Astrocyte of the spinal cord (primary cell): ENCODE results near the gene FAM98A.

Experiments used
- DNase-seq: peaks from one replicate; pipeline ENCODE4 v3.0.0; 2011; ENCODE audit warnings: low read depth, low spot score
- H3K4me3 ChIP-seq: 2 replicates; pipeline ENCODE4 v1.5.1; 2011; ENCODE audit warnings: low read depth, mild to moderate bottlenecking, low read length, moderate library complexity
- in situ Hi-C: cut with HindIII; loops from 2 replicates; pipeline ENCODE4 v1.10.0; 2017; ENCODE audit warnings: low sequenced_read_pairs
- TF ChIP-seq, protein P1 (sequence below): IDR thresholded peaks from 2 replicates; pipeline ENCODE4 v1.5.1; 2012; ENCODE audit warnings: low read depth, mild to moderate bottlenecking, low read length, inconsistent platforms

The FAM98A gene

DNA sequence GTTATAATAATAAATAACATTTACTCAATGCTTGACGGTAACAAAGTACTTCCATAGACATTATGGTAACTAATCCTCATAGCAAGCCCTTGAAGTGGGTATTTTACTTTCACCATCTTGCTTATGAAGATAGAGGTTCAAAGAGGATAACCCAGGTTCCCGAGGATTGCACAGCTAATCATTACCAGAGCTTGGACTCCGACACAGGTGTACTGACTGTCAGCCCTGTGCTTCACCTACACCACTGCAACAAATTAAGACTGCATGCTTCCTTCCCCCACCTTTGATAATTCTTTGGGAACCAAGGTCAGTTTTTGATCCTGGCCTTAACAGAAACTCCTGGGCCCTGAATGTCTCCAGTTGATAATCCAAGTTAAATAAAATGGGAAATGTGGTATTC is 48.9 kb downstream of the FAM98A start:
- in situ Hi-C loops = no loop called here
- TF ChIP-seq, protein P1, sequence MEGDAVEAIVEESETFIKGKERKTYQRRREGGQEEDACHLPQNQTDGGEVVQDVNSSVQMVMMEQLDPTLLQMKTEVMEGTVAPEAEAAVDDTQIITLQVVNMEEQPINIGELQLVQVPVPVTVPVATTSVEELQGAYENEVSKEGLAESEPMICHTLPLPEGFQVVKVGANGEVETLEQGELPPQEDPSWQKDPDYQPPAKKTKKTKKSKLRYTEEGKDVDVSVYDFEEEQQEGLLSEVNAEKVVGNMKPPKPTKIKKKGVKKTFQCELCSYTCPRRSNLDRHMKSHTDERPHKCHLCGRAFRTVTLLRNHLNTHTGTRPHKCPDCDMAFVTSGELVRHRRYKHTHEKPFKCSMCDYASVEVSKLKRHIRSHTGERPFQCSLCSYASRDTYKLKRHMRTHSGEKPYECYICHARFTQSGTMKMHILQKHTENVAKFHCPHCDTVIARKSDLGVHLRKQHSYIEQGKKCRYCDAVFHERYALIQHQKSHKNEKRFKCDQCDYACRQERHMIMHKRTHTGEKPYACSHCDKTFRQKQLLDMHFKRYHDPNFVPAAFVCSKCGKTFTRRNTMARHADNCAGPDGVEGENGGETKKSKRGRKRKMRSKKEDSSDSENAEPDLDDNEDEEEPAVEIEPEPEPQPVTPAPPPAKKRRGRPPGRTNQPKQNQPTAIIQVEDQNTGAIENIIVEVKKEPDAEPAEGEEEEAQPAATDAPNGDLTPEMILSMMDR = no peak
- no peak overlapping the region for H3K4me3 ChIP-seq
- DNase-seq = no peak

DNA sequence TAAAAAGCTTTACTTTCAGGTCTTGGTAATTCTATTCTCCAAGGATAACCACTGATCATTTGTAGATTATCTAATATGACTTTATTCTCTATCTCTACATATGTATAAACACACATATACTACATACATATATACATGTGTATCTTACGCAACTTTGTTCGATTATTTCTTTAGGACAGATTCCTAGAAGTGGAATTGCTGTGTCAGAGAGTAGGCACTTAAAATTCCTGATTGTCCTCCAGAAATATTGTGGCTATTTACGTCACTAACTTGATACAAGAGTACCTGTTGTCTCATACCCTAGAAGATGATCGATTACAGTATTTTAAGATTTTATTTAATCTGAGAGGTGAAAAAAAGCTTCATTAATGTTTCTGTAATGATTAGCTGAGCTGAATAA is 57.9 kb downstream of the FAM98A start:
- no peak for DNase-seq
- H3K4me3 ChIP-seq = no peak overlapping the region
- TF ChIP-seq, protein P1 = no peak
- in situ Hi-C loops = no loop called here

DNA sequence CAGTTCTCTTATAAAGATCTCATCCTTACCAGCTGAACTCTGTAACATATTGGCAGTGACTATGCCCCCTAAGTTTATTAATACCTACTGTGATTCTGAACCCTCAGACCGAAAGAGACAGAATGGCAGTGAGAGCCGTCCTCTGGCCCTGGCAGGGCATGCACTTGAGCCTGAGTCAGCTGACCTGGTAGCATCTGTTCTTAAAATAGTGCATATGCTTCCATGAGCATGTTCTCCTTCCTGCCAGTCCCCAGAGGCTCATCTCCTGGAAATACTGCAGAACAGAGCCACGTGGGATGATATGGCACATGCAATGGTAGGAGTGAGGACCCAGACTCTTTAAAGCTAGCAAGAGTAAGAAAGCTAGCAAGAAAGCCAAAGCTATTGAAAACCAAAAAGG is 63.7 kb downstream of the FAM98A start:
- no peak overlapping the region for H3K4me3 ChIP-seq
- TF ChIP-seq, protein P1 = no peak
- no peak for DNase-seq
- in situ Hi-C loops = no loop called here
